Endothelial cell of umbilical vein (primary cell): ENCODE data around the gene RSPH1. TPM values are rescaled to one million over a fixed set of nuclear protein-coding genes. Genes with fewer than 3 reads are reported as not detected.

Experiments used
- BruUV-seq: library from RNA; stranded (reverse); fragments of 400-500 nt; replicated peaks from 2 replicates; lab custom pipeline; 2021; lab: Mats Ljungman, UMichigan
- CTCF ChIA-PET: fragments of 300-600, 350-600 bp; sonication (Branson Sonifier 250); formaldehyde crosslinking; loops from one replicate; lab custom pipeline; 2021; ENCODE audit warnings: antibody characterized with exemption, inconsistent platforms; lab: Charles Lee
- POLR2A ChIA-PET: fragments of 300-600, 350-600 bp; sonication (Branson Sonifier 250); formaldehyde crosslinking; loops from one replicate; lab custom pipeline; 2021; ENCODE audit warnings: antibody characterized with exemption, inconsistent platforms; lab: Charles Lee
- DNase-seq: peaks from one replicate; pipeline ENCODE4 v3.0.0-alpha.2; 2011; ENCODE audit warnings: low read depth, low spot score
- FAIRE-seq: peaks from 2 replicates; lab custom pipeline; 2011; peaks lifted over from hg19 to GRCh38; lab: Jason Lieb, UNC
- H2AFZ ChIP-seq: 2 replicates; pipeline ENCODE4 v1.6.0; 2012; ENCODE audit warnings: low read depth, low read length, control low read depth, inconsistent platforms
- H3K27ac ChIP-seq: 2 replicates; pipeline ENCODE4 v1.5.1; 2011; ENCODE audit warnings: low read depth, mild to moderate bottlenecking, control low read depth, low read length, moderate library complexity; ENCODE audit not compliant: insufficient read depth
- H3K27me3 ChIP-seq, 2 experiments: 2 replicates each; pipeline versions ENCODE4 v1.6.0 to v1.6.1; 2011; ENCODE audit warnings: low read length in 2 of 2, mixed read lengths in 1 of 2; ENCODE audit not compliant: control insufficient read depth in 2 of 2, insufficient read depth in 2 of 2
- H3K36me3 ChIP-seq, 2 experiments: 2 replicates in 1 of 2; 3 replicates in 1 of 2; pipeline ENCODE4 v1.5.1; 2011; ENCODE audit warnings: low read length in 2 of 2, mild to moderate bottlenecking in 1 of 2, moderate library complexity in 1 of 2; ENCODE audit not compliant: control insufficient read depth in 2 of 2, insufficient read depth in 2 of 2; ENCODE audit errors: extremely low read depth in 1 of 2
- H3K4me1 ChIP-seq: 3 replicates; pipeline ENCODE4 v1.5.1; 2011; ENCODE audit warnings: mild to moderate bottlenecking, low read length; ENCODE audit not compliant: control insufficient read depth, insufficient read depth; ENCODE audit errors: extremely low read depth
- H3K4me2 ChIP-seq: 2 replicates; pipeline ENCODE4 v1.6.1; 2011; ENCODE audit warnings: low read length, control low read depth, mixed read lengths; ENCODE audit not compliant: insufficient read depth
- H3K4me3 ChIP-seq, 3 experiments: fragments of 200-600 bp in 1 of 3; sonication (generic), shearing (Covaris generic) in 1 of 3; replicated peaks in 1 of 3; 2 replicates each; pipeline ENCODE4 v1.5.1; 2011 to 2016; ENCODE audit warnings: control low read depth in 3 of 3, low read length in 3 of 3, mild to moderate bottlenecking in 2 of 3, inconsistent platforms in 1 of 3, low read depth in 1 of 3, moderate library complexity in 1 of 3; ENCODE audit not compliant: insufficient read depth in 1 of 3
- H3K79me2 ChIP-seq: 2 replicates; pipeline ENCODE4 v1.6.0; 2012; ENCODE audit warnings: low read length, inconsistent platforms; ENCODE audit not compliant: control insufficient read depth, insufficient read depth
- H3K9ac ChIP-seq: replicated peaks from 2 replicates; pipeline ENCODE3; 2011; ENCODE audit warnings: low read length, control low read depth; ENCODE audit not compliant: insufficient read depth; ENCODE audit errors: extremely low read depth
- H3K9me1 ChIP-seq: replicated peaks from 3 replicates; pipeline ENCODE4 v1.6.0; 2011; ENCODE audit warnings: mild to moderate bottlenecking, low read length; ENCODE audit not compliant: control insufficient read depth, insufficient read depth; ENCODE audit errors: extremely low read depth
- H3K9me3 ChIP-seq: replicated peaks from 2 replicates; pipeline ENCODE4 v1.5.1; 2012; ENCODE audit warnings: low read length, inconsistent platforms; ENCODE audit not compliant: control insufficient read depth, insufficient read depth
- H4K20me1 ChIP-seq: replicated peaks from 2 replicates; pipeline ENCODE3; 2011; ENCODE audit warnings: mild to moderate bottlenecking, low read length; ENCODE audit not compliant: control insufficient read depth, insufficient read depth; ENCODE audit errors: extremely low read depth
- CTCF ChIP-seq, 2 donors: IDR thresholded peaks; 1 replicate in 1 of 2; 2 replicates in 1 of 2; pipeline ENCODE4 v1.5.1; 2011; ENCODE audit warnings: low read length in 2 of 2, mild to moderate bottlenecking in 2 of 2, moderate library complexity in 2 of 2, control low read depth in 1 of 2, inconsistent platforms in 1 of 2, low read depth in 1 of 2; ENCODE audit not compliant: insufficient read depth in 1 of 2; ENCODE audit errors: extremely low read depth in 1 of 2
- EZH2 ChIP-seq: IDR thresholded peaks from 2 replicates; pipeline ENCODE4 v1.6.1; 2012; ENCODE audit warnings: borderline replicate concordance, low read depth, mild to moderate bottlenecking, moderate library complexity, low read length, inconsistent platforms; ENCODE audit not compliant: severe bottlenecking
- FOS ChIP-seq: IDR thresholded peaks from 2 replicates; pipeline ENCODE4 v1.6.1; 2011; ENCODE audit warnings: mild to moderate bottlenecking, low read length, moderate library complexity, borderline replicate concordance; ENCODE audit not compliant: insufficient read depth
- GATA2 ChIP-seq: IDR thresholded peaks from 2 replicates; pipeline ENCODE4 v1.7.0; 2011; ENCODE audit warnings: low read depth, mild to moderate bottlenecking, moderate library complexity, mixed read lengths, low read length; ENCODE audit not compliant: insufficient read length, insufficient read depth
- JUN ChIP-seq: IDR thresholded peaks from 2 replicates; pipeline ENCODE4 v1.6.1; 2011; ENCODE audit warnings: borderline replicate concordance, low read depth; ENCODE audit not compliant: insufficient read length, insufficient read depth
- MYC ChIP-seq: IDR thresholded peaks from one replicate; pipeline ENCODE4 v1.6.1; 2011; ENCODE audit warnings: mild to moderate bottlenecking, low read depth, low read length
- POLR2A ChIP-seq: IDR thresholded peaks from 2 replicates; pipeline ENCODE4 v1.6.1; 2012; ENCODE audit warnings: low read depth, mild to moderate bottlenecking, control low read depth, low read length
- POLR2AphosphoS5 ChIP-seq: IDR thresholded peaks from 2 replicates; pipeline ENCODE4 v1.6.1; 2012; ENCODE audit warnings: low read depth, mild to moderate bottlenecking, control low read depth, low read length, moderate library complexity; ENCODE audit not compliant: insufficient read depth
- dilution Hi-C: fragments of 300-500 bp; cut with MboI; formaldehyde crosslinking; loops from one replicate; pipeline ENCODE4 v1.15.0; 2019; ENCODE audit warnings: low sequenced_read_pairs; ENCODE audit not compliant: extremely low pct_ligation_motif_present
- intact Hi-C: fragments of 100-400 bp; cut with micrococcal nuclease; formaldehyde crosslinking; loops from one replicate; pipeline ENCODE4 v1.10.0; 2022
- polyA plus RNA-seq, 4 experiments: library from polyadenylated mRNA; depleted of rRNA in 3 of 4; stranded (reverse) in 3 of 4; unstranded in 1 of 4; fragments of >200 nt; gene quantifications; 2 replicates each; pipeline versions ENCODE4 v1.2.1 to v1.2.3, GENCODE V29; 2011 to 2012; ENCODE audit warnings: missing spikeins in 1 of 4
- total RNA-seq: library from RNA; stranded (reverse); gene quantifications from 2 replicates; pipeline ENCODE4 v1.2.3, GENCODE V29; 2021
- TF ChIP-seq, protein P1 (sequence below): IDR thresholded peaks from 2 replicates; pipeline ENCODE4 v1.6.1; 2011; ENCODE audit not compliant: insufficient read depth, insufficient read length

The RSPH1 gene
- total and polyA plus RNA-seq, 2 donors (not counting 3 experiments of a cell fraction or from before 2014, with no cell fraction given), result 0.08 TPM; not detected in 1

DNA sequence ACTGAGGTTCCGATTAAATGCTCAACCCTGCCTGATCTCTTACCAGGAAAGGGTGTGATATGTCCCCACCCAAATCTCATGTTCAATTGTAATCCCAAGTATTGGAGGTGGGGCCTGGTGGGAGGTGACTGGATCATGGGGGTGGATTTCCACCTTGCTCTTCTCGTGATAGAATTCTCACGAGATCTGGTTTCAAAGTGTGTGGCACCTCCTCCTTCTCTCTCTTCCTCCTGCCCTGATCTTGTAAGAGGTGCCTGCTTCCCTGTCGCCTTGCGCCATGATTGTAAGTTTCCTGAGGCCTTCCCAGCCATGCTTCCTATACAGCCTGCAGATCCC lies 34.9 kb downstream of the RSPH1 start:
- H3K9me1 ChIP-seq, result no peaks in the 10 kb centered on the region
- H3K27me3 ChIP-seq, result peaks cover 0 to 3% of the 10 kb centered on the region in 2 experiments
- DNase-seq, result no peak
- no peak overlapping the region for H3K4me3 ChIP-seq
- POLR2A ChIA-PET, result no interaction called here
- no peak for FAIRE-seq
- no peak overlapping the region for H3K27ac ChIP-seq
- BruUV-seq, result no TSS peak
- no peak overlapping the region for H3K4me2 ChIP-seq
- H3K9me3 ChIP-seq, result no peaks in the 10 kb centered on the region
- H3K4me1 ChIP-seq, result no peaks in the 10 kb centered on the region
- H3K9ac ChIP-seq, result no peak overlapping the region
- intact Hi-C loops (no loop called here), dilution Hi-C loops (no loop called here)
- CTCF ChIA-PET, result no interaction called here
- H3K79me2 ChIP-seq, result no peaks in the 10 kb centered on the region
- TF ChIP-seq POLR2A, result no peak
- no peak for TF ChIP-seq EZH2
- TF ChIP-seq POLR2AphosphoS5, result no peak
- TF ChIP-seq, protein P1, sequence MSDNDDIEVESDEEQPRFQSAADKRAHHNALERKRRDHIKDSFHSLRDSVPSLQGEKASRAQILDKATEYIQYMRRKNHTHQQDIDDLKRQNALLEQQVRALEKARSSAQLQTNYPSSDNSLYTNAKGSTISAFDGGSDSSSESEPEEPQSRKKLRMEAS, result no peak
- no peak for TF ChIP-seq MYC
- no peak for TF ChIP-seq FOS
- TF ChIP-seq JUN, result no peak
- no peak for TF ChIP-seq CTCF (IDR thresholded peaks at IDR 0.05; ENCODE audit: extremely low read depth in 1 of 2, insufficient read depth in 1 of 2, low read depth in 1 of 2, low read length in 2 of 2)
- no peak for TF ChIP-seq GATA2
- no peaks in the 10 kb centered on the region for H4K20me1 ChIP-seq
- H2AFZ ChIP-seq, result no peak overlapping the region
- H3K36me3 ChIP-seq, result no peaks in the 10 kb centered on the region
